Loucy (cell line): ENCODE measurements around the gene KIAA0825.

Experiments
- EZH2phosphoT487 ChIP-seq: fragments of 200-600 bp; IDR thresholded peaks from 2 replicates; pipeline ENCODE4 v1.6.1; 2018; ENCODE audit warnings: antibody characterized with exemption, mild to moderate bottlenecking, moderate library complexity, borderline replicate concordance
- TF ChIP-seq, protein P1 (sequence below): fragments of 200-600 bp; sonication (generic); conservative IDR thresholded peaks from 2 replicates; pipeline ENCODE4 v1.5.1; 2014; ENCODE audit warnings: mild to moderate bottlenecking, antibody characterized with exemption, low read length

DNA sequence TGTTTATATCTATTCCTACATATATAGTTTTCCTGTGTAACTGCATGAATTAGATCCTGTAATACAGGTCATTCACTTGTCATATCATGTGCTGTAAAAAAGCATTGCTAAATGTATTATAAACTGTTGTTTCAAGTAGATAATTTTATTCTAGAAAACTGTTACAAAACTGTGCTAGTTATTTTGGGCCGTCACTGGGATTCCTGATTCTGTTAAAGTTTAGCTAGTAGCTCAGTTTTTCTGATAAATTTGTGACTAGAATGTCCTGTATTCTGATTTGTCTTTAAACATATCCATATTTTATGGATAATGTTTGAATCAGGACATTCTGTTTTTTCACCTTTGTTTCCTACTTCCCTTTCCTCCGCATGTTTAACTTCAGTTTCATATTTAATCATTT is 5.5 kb upstream of the KIAA0825 start:
- TF ChIP-seq, protein P1, sequence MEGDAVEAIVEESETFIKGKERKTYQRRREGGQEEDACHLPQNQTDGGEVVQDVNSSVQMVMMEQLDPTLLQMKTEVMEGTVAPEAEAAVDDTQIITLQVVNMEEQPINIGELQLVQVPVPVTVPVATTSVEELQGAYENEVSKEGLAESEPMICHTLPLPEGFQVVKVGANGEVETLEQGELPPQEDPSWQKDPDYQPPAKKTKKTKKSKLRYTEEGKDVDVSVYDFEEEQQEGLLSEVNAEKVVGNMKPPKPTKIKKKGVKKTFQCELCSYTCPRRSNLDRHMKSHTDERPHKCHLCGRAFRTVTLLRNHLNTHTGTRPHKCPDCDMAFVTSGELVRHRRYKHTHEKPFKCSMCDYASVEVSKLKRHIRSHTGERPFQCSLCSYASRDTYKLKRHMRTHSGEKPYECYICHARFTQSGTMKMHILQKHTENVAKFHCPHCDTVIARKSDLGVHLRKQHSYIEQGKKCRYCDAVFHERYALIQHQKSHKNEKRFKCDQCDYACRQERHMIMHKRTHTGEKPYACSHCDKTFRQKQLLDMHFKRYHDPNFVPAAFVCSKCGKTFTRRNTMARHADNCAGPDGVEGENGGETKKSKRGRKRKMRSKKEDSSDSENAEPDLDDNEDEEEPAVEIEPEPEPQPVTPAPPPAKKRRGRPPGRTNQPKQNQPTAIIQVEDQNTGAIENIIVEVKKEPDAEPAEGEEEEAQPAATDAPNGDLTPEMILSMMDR: no peak
- TF ChIP-seq EZH2phosphoT487: no peak
